ENCODE measurements around the gene CENPP. TPM values are rescaled to one million over a fixed set of nuclear protein-coding genes. Genes with fewer than 3 reads are reported as not detected.

CENPP gene
- total RNA-seq, result 0.94 and 1.9 TPM in 2 replicates

GRCh38 chr9:92325269-92325990 lies at the start of gene CENPP, which contains the start of gene NOL8:
Gene CENPP, plus strand, starts transcription at chr9:92325953.
Gene NOL8, minus strand, starts transcription at chr9:92325350. Its CDS starts 1,189 bp downstream, at chr9:92324161.

DNA sequence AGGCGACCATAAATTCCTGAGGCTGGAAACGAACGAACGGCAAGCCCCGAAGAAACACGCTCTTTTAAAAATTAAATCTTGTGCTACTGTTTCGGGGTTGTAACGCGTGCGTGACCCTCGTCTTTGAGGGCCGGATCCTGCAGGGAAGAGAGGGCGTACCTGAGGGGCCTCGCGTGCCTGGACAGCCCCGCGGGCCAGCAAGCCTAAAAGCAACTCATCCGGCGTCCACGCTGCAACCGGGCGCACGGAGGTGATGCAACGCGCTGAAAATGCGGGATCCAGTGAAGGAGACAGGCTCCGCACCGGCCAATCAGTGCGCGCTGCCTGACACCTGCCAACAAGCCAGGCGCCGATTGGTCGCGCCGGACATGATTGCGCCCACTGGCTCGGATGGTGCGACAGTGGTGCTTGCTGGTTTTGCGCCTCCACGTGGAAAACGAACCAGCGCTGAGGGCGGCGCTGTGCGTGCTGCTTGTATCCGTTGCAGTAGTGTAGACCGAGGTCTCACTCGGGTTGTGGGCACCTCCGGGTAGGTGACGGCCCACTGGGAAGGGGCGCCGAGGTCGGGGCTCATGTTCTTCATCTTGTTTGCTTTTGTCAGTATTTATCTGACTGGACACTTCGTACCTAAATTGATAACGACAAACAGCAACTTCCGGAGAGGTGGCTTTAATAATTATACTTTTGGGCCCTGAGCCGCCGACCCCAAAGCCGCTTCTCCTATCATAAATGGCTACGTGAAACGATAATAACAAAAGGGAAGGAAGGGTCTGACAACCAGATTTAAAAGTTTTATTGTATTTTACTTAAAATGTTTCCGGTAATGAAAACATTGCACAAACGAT lies 32.1 kb upstream of the CENPP start, which contains the start of gene IARS1:
TSS of gene IARS1 (minus strand) at position 246 of the 845 bp plus-strand sequence. CDS start 4,278 bp downstream, outside the sequence.

GRCh38 chr9:92404042-92404836 lies 78.5 kb downstream of the CENPP start, which contains the start of gene OGN:
Gene OGN, minus strand, starts transcription at chr9:92404578. Its CDS starts 1,171 bp downstream, at chr9:92403407.

DNA sequence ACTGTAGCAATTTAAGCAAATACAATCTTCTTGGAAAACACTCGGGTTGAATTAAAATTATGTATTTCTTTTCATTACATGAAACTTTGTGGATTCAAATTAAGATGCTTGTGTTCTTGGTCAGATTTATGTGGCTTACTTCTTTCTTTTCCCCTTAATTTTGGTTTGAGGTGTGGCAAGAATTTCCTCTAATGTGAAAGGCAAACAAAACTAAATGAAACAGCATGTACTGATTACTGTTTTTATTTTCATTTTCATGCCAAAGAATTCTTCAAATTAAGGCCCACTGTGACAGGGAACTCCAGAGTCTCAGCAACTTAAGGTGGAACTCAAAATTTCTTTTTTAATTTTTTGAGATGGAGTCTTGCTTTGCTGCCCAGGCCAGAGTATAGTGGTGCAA lies 98.6 kb downstream of the CENPP start, which contains the start of gene OMD:
TSS of gene OMD (minus strand) at position 132 of the 400 bp plus-strand sequence. CDS start 6,913 bp downstream, outside the sequence.

GRCh38 chr9:92482329-92482728 lies 156.6 kb downstream of the CENPP start, which contains the start of gene ASPN:
Gene ASPN, minus strand, starts transcription at chr9:92482506.

GRCh38 chr9:92535940-92536850 lies 210.4 kb downstream of the CENPP start, which contains the start of gene ECM2:
Gene ECM2, minus strand, starts transcription at chr9:92535990. Its CDS starts 13,124 bp downstream, at chr9:92522866.

Other genes with a start within 250 kb of the CENPP start
- gene SPTLC1, start 210.5 kb upstream of the CENPP start, total RNA-seq, result 76.1 and 88.3 TPM in 2 replicates
- 195 and 332 TPM in 2 replicates for gene IARS1, start 32.3 kb upstream of the CENPP start, total RNA-seq
- 18.2 and 22.4 TPM in 2 replicates for gene NOL8, start 603 bp upstream of the CENPP start, total RNA-seq
- gene OGN, start 78.6 kb downstream of the CENPP start, total RNA-seq, result 43.5 and 59.9 TPM in 2 replicates
- gene OMD, start 98.5 kb downstream of the CENPP start, total RNA-seq, result 0.95 and 1.1 TPM in 2 replicates
- 3.5 and 11.2 TPM in 2 replicates for gene ASPN, start 156.6 kb downstream of the CENPP start, total RNA-seq
- gene ECM2, start 210.0 kb downstream of the CENPP start, total RNA-seq, result 3.6 and 7.2 TPM in 2 replicates

Data from bronchial smooth muscle cell (primary cell).